Measurements from ENCODE around the gene POMT1.

GRCh38 chr9:131562032-131562959 is 59.6 kb downstream of the POMT1 start:
- no peak for TF ChIP-seq CTCF (IDR thresholded peaks at IDR 0.05)
- no peak for TF ChIP-seq EZH2 (IDR thresholded peaks at IDR 0.05)
